ENCODE measurements around the gene STMND1.

GRCh38 chr6:17159240-17159639 lies 57.4 kb downstream of the STMND1 start:
- TF ChIP-seq CTCF (conservative IDR thresholded peaks at IDR 0.05; ENCODE audit: low read depth, low read length) = no peak
- no peak for TF ChIP-seq POLR2A (IDR thresholded peaks at IDR 0.05; ENCODE audit: low read depth, low read length)
- no peak for TF ChIP-seq RFX5 (IDR thresholded peaks at IDR 0.05; ENCODE audit: low read depth, low read length)

All from IMR-90 (cell line).